Posterior vena cava (tissue), 2 donors: ENCODE results near the gene CCDC141. TPM values are rescaled to one million over a fixed set of nuclear protein-coding genes. Genes with fewer than 3 reads are reported as not detected.

Experiments
- DNase-seq: peaks from one replicate; pipeline ENCODE4 v3.0.0-alpha.2; 2020; ENCODE audit warnings: low spot score
- intact Hi-C, 2 donors: fragments of 100-400 bp; cut with DNase I; formaldehyde crosslinking; loops; one replicate each; pipeline versions ENCODE4 v1.14.1 to v1.14.2; 2022 to 2023
- total RNA-seq, 2 donors: library from RNA; stranded (reverse); fragmentation: NEBNext Ultra II Directional; extraction: Animal tissue kit (Norgen Biotek cat#: 25700); gene quantifications; one replicate each; pipeline ENCODE4 v1.2.1, GENCODE V29; 2021
- donor health status: DM: yes; HTN: yes; CAD: no.
- donor health status: DM: yes; HTN: yes; CAD: no.

CCDC141 gene
- total RNA-seq, 2 donors from 2014 or later, result 6.2 to 6.7 TPM

GRCh38 chr2:178920916-178921513, 128.9 kb downstream of the CCDC141 start:
- intact Hi-C loops, result no loop called here
- no peak for DNase-seq

- intact Hi-C loops, result loop anchor here in 1 of 2 donors (5.0 kb wide), 1 partner anchor 120 kb away; no protein-coding TSS in a partner anchor
- DNase-seq, result no peak
Measured at GRCh38 chr2:178917555-178917954, 132.4 kb downstream of the CCDC141 start.

DNA sequence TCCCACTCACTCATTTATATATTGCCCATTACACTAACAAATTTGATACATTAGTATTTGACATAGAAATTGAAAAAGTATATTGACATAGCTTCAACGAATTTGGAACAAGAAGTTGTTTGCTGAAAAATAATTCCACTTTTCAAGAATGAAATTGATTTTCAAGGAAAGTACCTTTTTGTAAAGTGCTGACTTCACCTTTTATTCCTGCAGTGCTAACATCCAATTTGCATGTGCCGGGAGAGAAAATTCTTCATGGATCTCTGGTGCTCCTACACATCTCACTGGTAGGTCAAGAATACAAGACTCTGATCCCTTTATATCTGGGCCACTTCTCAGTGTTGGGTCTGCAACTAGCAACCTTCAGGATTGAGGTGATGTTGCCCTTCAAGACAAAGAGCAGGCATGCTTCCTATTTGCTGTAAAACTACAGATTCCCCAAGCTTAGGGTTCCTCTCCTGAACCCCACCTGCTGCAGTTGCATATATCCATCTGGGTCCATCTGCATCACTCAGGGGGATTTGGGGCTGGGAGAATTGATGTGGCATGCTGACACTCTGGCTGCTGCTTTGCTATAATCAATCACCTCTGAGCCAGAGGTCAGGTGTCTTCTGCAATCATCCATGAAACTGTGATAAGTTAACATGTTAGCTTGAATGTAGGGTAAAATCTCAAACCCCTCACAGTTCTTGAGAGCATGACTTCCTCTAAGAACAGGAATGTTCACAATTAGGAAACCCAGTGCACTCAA, 134.3 kb downstream of the CCDC141 start:
- no peak for DNase-seq
- intact Hi-C loops, result loop anchor here in 1 of 2 donors (5.0 kb wide), 1 partner anchor 118 kb away; no protein-coding TSS in a partner anchor

DNA sequence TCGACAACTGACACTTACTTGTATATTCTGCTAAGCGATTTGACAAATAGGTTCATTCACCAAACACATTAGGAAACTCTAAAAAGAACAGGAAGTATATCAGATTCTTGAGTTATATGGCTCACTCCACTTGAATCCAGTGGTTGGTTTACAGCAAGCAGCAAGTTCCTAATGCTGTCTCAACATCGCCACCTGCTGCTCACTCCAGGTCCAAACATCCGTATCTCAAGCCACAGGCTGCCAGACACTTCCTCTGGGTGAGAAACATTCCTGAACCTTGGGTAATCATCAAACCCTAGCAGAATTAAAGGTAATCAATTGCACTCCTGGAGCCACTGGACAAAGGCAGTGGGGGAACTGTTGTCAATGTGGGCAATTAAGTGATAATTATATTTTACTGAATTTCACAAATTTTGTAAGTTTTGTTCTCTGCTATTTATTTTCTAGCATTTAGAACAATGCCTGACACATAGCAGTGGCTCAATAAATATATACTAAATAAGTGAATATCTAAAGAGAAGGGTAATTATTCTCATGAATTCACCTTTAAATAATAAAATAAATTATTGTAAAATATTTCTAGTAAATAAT, 135.6 kb downstream of the CCDC141 start:
- intact Hi-C loops, result loop anchor here in 1 of 2 donors (5.0 kb wide), 1 partner anchor 117 kb away; no protein-coding TSS in a partner anchor
- DNase-seq, result peak; percentile 93

- DNase-seq, result no peak
- intact Hi-C loops, result loop anchor here in 1 of 2 donors (5.0 kb wide), 1 partner anchor 116 kb away; no protein-coding TSS in a partner anchor
Measured at GRCh38 chr2:178913049-178913441, 136.9 kb downstream of the CCDC141 start.

DNA sequence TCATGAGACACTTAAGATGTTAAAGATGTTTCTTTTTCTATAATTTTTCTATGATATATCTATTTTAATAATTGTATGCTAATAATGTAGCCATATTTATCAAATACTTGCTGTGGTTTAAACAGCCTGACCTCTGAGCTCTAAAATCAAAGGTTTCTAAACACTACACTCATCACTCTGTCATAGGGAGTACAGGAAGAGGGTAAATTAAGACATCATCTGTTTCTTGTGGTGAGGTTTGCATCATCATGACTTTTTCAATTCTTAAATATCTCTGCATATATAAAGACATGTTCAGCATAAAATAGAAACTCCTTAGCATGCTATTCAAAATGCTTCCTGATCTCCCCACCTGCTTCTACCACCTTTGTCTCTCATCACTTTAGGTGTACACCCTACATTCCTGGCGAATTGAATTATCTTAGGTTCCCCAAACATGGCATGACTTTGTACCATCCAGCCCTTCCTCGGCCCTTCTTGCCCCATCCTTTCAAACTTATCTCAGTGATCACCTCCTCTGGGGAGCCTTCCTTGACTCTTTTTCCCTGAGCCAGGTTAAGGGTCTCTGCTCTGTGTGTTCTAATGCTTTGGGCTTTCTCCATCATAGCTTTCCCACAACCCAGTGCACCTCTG, 137.4 kb downstream of the CCDC141 start:
- DNase-seq, result no peak
- intact Hi-C loops, result loop anchor here in 1 of 2 donors (5.0 kb wide), 1 partner anchor 115 kb away; no protein-coding TSS in a partner anchor

DNA sequence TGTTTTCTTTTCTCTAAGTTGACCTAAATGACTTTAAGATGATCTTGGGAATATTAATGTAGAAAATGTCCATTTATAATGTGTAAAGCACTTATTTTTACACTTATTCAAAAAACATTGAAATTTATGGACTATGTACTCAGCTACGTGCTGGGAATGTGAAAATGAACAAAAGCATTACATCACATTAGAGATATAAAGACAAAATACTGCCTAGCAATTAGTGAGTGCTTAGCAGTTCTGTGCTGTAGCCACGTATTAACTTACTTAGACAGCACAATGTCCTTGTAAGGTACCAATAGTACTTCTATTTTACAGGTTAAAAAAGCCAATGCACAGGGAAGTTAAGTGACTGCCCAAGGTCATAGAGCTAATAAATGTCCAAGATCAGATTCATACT, 138.9 kb downstream of the CCDC141 start:
- DNase-seq, result no peak
- intact Hi-C loops, result loop anchor here in 1 of 2 donors (5.0 kb wide), 1 partner anchor 114 kb away; no protein-coding TSS in a partner anchor

- DNase-seq, result no peak
- intact Hi-C loops, result loop anchor here in 1 of 2 donors (5.0 kb wide), 1 partner anchor 113 kb away; no protein-coding TSS in a partner anchor
Measured at GRCh38 chr2:178910005-178910404, 139.9 kb downstream of the CCDC141 start.

DNA sequence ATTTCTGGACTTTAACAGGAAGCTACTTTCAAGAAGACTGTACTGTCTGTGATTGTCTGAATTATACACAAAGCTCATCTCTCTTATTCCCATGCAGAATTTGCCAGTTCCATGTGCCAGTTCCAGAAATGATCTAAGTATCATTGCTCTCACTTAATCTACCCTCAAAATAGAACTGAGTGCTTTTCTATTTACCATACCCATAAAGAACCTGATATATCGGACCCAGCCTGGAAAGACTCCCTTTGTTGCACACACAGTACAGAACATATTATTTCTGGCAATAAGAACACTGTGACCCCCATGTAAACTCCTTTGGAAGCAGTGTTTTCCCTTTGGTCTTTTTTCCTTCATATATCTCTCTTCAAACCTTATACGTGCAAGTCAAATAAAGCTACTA, 140.4 kb downstream of the CCDC141 start:
- intact Hi-C loops, result no loop called here

GRCh38 chr2:178908810-178909209, 141.1 kb downstream of the CCDC141 start:
- intact Hi-C loops, result no loop called here

More for the DNA sequence above, 140.4 kb downstream of the CCDC141 start:
- DNase-seq, result no peak

DNA sequence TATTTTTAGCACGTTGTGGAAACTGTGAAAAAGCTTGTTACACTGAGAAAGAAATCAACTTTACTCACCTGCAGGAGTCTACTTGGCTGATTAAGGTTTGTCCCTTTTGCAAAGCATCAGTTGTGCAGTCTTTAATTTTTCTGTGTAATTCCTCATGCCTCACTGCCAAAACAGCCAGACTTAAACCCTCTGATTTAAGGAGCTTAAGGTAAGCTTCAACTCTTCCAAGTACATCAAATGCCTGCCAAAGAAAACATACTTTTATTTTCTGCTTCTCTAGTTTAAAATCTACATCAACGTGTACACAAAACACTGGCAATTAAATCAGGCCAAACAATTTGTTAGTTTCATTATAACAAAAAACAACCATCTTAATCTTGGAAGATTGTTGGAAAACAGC, 144.7 kb downstream of the CCDC141 start:
- no peak for DNase-seq
- intact Hi-C loops, result no loop called here

More at GRCh38 chr2:178908810-178909209, 141.1 kb downstream of the CCDC141 start:
- no peak for DNase-seq

DNA sequence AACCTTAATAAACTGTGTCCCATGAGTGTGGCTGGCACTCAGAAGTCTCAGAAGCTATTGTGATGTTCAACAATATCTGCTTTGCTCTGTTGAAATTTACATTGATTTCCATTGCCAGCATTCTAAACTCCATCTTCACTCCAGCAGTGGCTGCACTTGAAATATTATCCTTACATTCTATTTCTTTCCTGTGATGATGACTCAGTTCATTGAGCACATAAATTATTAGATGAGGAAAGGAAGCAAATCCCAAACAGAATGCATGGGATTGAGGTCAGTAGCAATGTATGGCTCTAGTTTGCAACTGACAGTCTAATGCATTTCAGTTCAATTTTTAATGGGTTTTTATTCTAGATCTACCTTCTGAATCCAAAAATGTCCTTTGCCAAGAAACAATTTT, 150.3 kb downstream of the CCDC141 start:
- intact Hi-C loops, result no loop called here
- DNase-seq, result no peak

- intact Hi-C loops, result no loop called here
- DNase-seq, result no peak
Measured at GRCh38 chr2:178895872-178896271, 154.1 kb downstream of the CCDC141 start.

- DNase-seq, result no peak
- intact Hi-C loops, result no loop called here
Measured at GRCh38 chr2:178895171-178895570, 154.8 kb downstream of the CCDC141 start.

DNA sequence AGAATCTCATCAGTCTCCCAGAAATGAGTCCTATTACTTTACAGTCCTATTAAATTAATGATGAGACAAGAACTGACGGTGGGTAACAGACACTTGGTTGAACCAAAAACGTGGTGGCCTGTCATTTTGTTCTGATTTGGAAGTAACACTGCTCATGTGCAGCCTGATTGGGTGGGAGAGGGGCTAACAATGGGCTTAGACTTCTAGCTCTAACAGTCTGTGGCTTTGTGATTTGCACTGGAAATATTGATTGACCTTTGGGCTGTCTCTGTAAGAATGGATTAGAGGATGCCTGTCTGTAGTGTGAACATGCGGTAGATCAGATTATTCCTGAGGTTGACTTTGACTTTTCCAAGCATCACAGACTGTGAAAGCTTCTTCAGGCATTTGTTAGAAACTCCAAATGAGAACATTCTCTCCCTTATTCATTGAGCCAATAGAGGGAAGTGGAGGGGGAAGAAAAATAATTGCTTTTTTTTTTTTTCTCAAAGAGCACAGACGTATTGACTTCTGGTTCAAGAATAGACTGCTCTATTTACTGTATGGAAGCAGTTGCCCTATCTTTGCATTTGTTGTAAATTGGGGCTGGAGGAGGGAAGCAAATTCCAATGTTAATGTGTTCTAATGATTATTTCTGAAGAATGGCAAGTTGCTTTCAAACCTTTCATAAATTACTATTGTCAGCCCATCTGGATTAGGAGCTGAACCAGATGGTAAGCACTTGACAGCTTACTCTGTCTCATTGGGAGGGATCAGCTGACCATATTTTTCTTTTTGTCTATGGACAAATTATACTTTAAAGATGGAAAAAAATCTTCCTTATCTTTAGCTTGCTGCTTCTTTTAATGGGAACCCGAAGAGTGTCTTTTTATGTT, 156.9 kb downstream of the CCDC141 start:
- no peak for DNase-seq
- intact Hi-C loops, result no loop called here

GRCh38 chr2:178891959-178892485, 157.9 kb downstream of the CCDC141 start:
- DNase-seq, result no peak
- intact Hi-C loops, result no loop called here

DNA sequence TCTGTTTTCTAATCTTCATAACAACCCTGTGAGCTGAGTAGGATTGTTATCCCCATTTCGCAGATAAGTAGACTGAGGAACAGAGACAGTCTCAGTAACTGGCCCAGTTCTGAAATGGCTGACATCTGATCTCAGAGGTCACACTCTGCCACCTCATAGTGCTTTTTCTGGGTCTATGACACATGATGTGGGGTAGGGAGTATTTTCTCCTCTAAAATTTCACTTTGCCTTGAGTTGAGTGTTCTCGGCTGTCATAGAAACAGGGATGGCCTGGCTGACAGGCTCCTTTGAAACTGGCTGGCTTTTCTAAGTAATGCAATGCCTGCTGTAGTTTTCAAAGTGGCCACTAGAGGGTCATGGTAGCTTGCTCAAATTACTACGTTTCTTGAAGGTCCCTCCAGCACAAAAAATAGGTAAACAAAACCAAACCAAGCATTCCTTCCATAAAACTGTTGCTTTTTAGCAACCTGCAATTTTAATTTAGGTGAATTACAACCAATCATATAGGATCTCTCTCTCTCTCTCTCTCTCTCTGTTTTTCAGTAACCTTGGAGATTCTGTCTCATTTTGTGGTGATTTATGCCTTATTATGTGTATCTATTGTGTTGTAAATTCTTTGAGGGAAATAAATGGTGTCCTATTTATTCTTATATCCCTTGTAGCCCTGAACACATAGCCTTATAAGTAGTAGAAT, 158.5 kb downstream of the CCDC141 start:
- intact Hi-C loops, result no loop called here
- DNase-seq, result no peak

GRCh38 chr2:178886006-178886405, 163.9 kb downstream of the CCDC141 start:
- no peak for DNase-seq
- intact Hi-C loops, result no loop called here
